Testis (tissue), 2 donors: ENCODE data around the gene RBMS2.

ENCODE experiments used
- POLR2A ChIP-seq: fragments of 450-650 bp; IDR thresholded peaks from one replicate; pipeline ENCODE4 v1.6.1; 2017; ENCODE audit warnings: antibody characterized with exemption, mild to moderate bottlenecking, moderate library complexity
- TF ChIP-seq, protein P1 (sequence below), 3 experiments: fragments of 450-650 bp in 2 of 3; fragments of 200-600 bp in 1 of 3; sonication (generic) in 1 of 3; IDR thresholded peaks; one replicate each; pipeline ENCODE4 v1.5.1; 2016 to 2019; ENCODE audit warnings: antibody characterized with exemption in 3 of 3, mild to moderate bottlenecking in 2 of 3, moderate library complexity in 1 of 3

GRCh38 chr12:56476972-56477432, 44.6 kb upstream of the RBMS2 start:
- TF ChIP-seq, protein P1, sequence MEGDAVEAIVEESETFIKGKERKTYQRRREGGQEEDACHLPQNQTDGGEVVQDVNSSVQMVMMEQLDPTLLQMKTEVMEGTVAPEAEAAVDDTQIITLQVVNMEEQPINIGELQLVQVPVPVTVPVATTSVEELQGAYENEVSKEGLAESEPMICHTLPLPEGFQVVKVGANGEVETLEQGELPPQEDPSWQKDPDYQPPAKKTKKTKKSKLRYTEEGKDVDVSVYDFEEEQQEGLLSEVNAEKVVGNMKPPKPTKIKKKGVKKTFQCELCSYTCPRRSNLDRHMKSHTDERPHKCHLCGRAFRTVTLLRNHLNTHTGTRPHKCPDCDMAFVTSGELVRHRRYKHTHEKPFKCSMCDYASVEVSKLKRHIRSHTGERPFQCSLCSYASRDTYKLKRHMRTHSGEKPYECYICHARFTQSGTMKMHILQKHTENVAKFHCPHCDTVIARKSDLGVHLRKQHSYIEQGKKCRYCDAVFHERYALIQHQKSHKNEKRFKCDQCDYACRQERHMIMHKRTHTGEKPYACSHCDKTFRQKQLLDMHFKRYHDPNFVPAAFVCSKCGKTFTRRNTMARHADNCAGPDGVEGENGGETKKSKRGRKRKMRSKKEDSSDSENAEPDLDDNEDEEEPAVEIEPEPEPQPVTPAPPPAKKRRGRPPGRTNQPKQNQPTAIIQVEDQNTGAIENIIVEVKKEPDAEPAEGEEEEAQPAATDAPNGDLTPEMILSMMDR (IDR thresholded peaks at IDR 0.05), result no peak
- TF ChIP-seq POLR2A, result no peak
